Mucosa of rectum (tissue), 2 donors: Measurements from ENCODE around the gene SIRT4.

Source experiments
- H3K27ac ChIP-seq, 2 donors: one replicate each; pipeline ENCODE4 v1.7.0; 2013; ENCODE audit warnings: inconsistent platforms in 2 of 2, low read depth in 2 of 2, low read length in 2 of 2
- H3K27me3 ChIP-seq, 2 donors: one replicate each; pipeline ENCODE4 v1.7.0; 2013; ENCODE audit warnings: low read length in 2 of 2; ENCODE audit not compliant: control insufficient read depth in 2 of 2, insufficient read depth in 2 of 2
- H3K36me3 ChIP-seq, 2 donors: one replicate each; pipeline ENCODE4 v1.7.0; 2013; ENCODE audit warnings: low read length in 2 of 2; ENCODE audit not compliant: control insufficient read depth in 2 of 2, insufficient read depth in 2 of 2
- H3K4me1 ChIP-seq, 2 donors: one replicate each; pipeline ENCODE4 v1.7.0; 2013; ENCODE audit warnings: low read length in 2 of 2, mild to moderate bottlenecking in 1 of 2; ENCODE audit not compliant: control insufficient read depth in 2 of 2, insufficient read depth in 2 of 2
- H3K4me3 ChIP-seq, 2 donors: one replicate each; pipeline ENCODE4 v1.7.0; 2013; ENCODE audit warnings: low read length in 2 of 2
- H3K9ac ChIP-seq, 2 donors: one replicate each; pipeline ENCODE4 v1.7.0; 2013; ENCODE audit warnings: low read length in 2 of 2, low read depth in 1 of 2, mild to moderate bottlenecking in 1 of 2
- H3K9me3 ChIP-seq, 2 donors: one replicate each; pipeline ENCODE4 v1.7.0; 2013; ENCODE audit warnings: low read length in 2 of 2; ENCODE audit not compliant: control insufficient read depth in 2 of 2
- donor health status: healthy.
- donor health status: Normal muscosa, but diverticular disease.

The SIRT4 gene

GRCh38 chr12:120347766-120348165, 45.6 kb downstream of the SIRT4 start:
- Histone ChIP-seq H3K36me3 (no peaks in the 10 kb centered on the region), H3K9ac (no peak overlapping the region), H3K9me3 (no peaks in the 10 kb centered on the region)

GRCh38 chr12:120350576-120351350, 48.6 kb downstream of the SIRT4 start:
- Histone ChIP-seq H3K36me3 (no peaks in the 10 kb centered on the region), H3K9ac (no peak overlapping the region), H3K4me1 (peaks cover 2 to 5% of the 10 kb centered on the region in 2 donors), H3K27me3 (no peaks in the 10 kb centered on the region), H3K4me3 (no peak overlapping the region), H3K9me3 (no peaks in the 10 kb centered on the region), H3K27ac (no peak overlapping the region)

More at GRCh38 chr12:120347766-120348165, 45.6 kb downstream of the SIRT4 start:
- Histone ChIP-seq H3K4me1 (peaks cover 2 to 5% of the 10 kb centered on the region in 2 donors), H3K27ac (no peak overlapping the region), H3K27me3 (no peaks in the 10 kb centered on the region), H3K4me3 (no peak overlapping the region)

GRCh38 chr12:120352117-120352516, 50.0 kb downstream of the SIRT4 start:
- no peak overlapping the region for H3K27ac ChIP-seq
- H3K36me3 ChIP-seq: no peaks in the 10 kb centered on the region
- no peak overlapping the region for H3K9ac ChIP-seq
- no peaks in the 10 kb centered on the region for H3K9me3 ChIP-seq
- H3K4me1 ChIP-seq: peaks cover 2 to 5% of the 10 kb centered on the region in 2 donors
- no peaks in the 10 kb centered on the region for H3K27me3 ChIP-seq
- no peak overlapping the region for H3K4me3 ChIP-seq

GRCh38 chr12:120353136-120353535, 51.0 kb downstream of the SIRT4 start:
- H3K27ac ChIP-seq: no peak overlapping the region
- peaks cover 2 to 5% of the 10 kb centered on the region in 2 donors for H3K4me1 ChIP-seq
- H3K4me3 ChIP-seq: no peak overlapping the region
- no peaks in the 10 kb centered on the region for H3K27me3 ChIP-seq
- no peaks in the 10 kb centered on the region for H3K9me3 ChIP-seq
- no peaks in the 10 kb centered on the region for H3K36me3 ChIP-seq
- H3K9ac ChIP-seq: no peak overlapping the region

GRCh38 chr12:120353556-120354317, 51.6 kb downstream of the SIRT4 start:
- Histone ChIP-seq H3K36me3 (no peaks in the 10 kb centered on the region), H3K27ac (no peak overlapping the region), H3K27me3 (no peaks in the 10 kb centered on the region), H3K4me3 (no peak overlapping the region), H3K4me1 (peaks cover 2 to 5% of the 10 kb centered on the region in 2 donors), H3K9me3 (no peaks in the 10 kb centered on the region), H3K9ac (no peak overlapping the region)

- no peaks in the 10 kb centered on the region for H3K9me3 ChIP-seq
- H3K4me3 ChIP-seq: no peak overlapping the region
- no peaks in the 10 kb centered on the region for H3K36me3 ChIP-seq
- H3K9ac ChIP-seq: no peak overlapping the region
- no peaks in the 10 kb centered on the region for H3K27me3 ChIP-seq
- H3K4me1 ChIP-seq: no peaks in the 10 kb centered on the region
- H3K27ac ChIP-seq: no peak overlapping the region
These were observed 54.5 kb downstream of the SIRT4 start for GRCh38 chr12:120356567-120357030.

GRCh38 chr12:120357104-120357503, 55.0 kb downstream of the SIRT4 start:
- no peaks in the 10 kb centered on the region for H3K9me3 ChIP-seq
- H3K36me3 ChIP-seq: no peaks in the 10 kb centered on the region
- H3K27ac ChIP-seq: no peak overlapping the region
- H3K9ac ChIP-seq: no peak overlapping the region
- no peak overlapping the region for H3K4me3 ChIP-seq
- no peaks in the 10 kb centered on the region for H3K4me1 ChIP-seq
- H3K27me3 ChIP-seq: no peaks in the 10 kb centered on the region

- Histone ChIP-seq H3K9ac (no peak overlapping the region), H3K27ac (no peak overlapping the region), H3K27me3 (peaks cover 0 to 2% of the 10 kb centered on the region in 2 donors), H3K4me1 (peaks cover 0 to 4% of the 10 kb centered on the region in 2 donors), H3K4me3 (no peak overlapping the region), H3K9me3 (no peaks in the 10 kb centered on the region), H3K36me3 (no peaks in the 10 kb centered on the region)
These were observed 56.4 kb downstream of the SIRT4 start for GRCh38 chr12:120358412-120359100.

- no peak overlapping the region for H3K27ac ChIP-seq
- no peaks in the 10 kb centered on the region for H3K9me3 ChIP-seq
- no peak overlapping the region for H3K9ac ChIP-seq
- H3K27me3 ChIP-seq: peaks cover 0 to 2% of the 10 kb centered on the region in 2 donors
- H3K4me3 ChIP-seq: no peak overlapping the region
- H3K4me1 ChIP-seq: peaks cover 3 to 7% of the 10 kb centered on the region in 2 donors
- no peaks in the 10 kb centered on the region for H3K36me3 ChIP-seq
These were observed 57.0 kb downstream of the SIRT4 start for GRCh38 chr12:120359128-120359527.
